ENCODE measurements around the gene TMEM59. TPM values are rescaled to one million over a fixed set of nuclear protein-coding genes. Genes with fewer than 3 reads are reported as not detected.

Gene TMEM59
- total RNA-seq, 3 donors from 2014 or later = 557 to 1,169 (median 749) TPM

- no peak for DNase-seq
- Histone ChIP-seq H3K4me3 (no peak overlapping the region), H3K36me3 (ENCODE audit: low read depth) (no peaks in the 10 kb centered on the region), H3K4me1 (ENCODE audit: low read depth) (peaks cover 5% of the 10 kb centered on the region), H3K9me3 (no peaks in the 10 kb centered on the region)
- TF ChIP-seq, protein P1, sequence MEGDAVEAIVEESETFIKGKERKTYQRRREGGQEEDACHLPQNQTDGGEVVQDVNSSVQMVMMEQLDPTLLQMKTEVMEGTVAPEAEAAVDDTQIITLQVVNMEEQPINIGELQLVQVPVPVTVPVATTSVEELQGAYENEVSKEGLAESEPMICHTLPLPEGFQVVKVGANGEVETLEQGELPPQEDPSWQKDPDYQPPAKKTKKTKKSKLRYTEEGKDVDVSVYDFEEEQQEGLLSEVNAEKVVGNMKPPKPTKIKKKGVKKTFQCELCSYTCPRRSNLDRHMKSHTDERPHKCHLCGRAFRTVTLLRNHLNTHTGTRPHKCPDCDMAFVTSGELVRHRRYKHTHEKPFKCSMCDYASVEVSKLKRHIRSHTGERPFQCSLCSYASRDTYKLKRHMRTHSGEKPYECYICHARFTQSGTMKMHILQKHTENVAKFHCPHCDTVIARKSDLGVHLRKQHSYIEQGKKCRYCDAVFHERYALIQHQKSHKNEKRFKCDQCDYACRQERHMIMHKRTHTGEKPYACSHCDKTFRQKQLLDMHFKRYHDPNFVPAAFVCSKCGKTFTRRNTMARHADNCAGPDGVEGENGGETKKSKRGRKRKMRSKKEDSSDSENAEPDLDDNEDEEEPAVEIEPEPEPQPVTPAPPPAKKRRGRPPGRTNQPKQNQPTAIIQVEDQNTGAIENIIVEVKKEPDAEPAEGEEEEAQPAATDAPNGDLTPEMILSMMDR (IDR thresholded peaks at IDR 0.05) = no peak
- no peak for ATAC-seq
- intact Hi-C loops (cut with DNase I, micrococcal nuclease) = no loop called here
Measured at GRCh38 chr1:54018635-54019034, 34.4 kb downstream of the TMEM59 start.

DNA sequence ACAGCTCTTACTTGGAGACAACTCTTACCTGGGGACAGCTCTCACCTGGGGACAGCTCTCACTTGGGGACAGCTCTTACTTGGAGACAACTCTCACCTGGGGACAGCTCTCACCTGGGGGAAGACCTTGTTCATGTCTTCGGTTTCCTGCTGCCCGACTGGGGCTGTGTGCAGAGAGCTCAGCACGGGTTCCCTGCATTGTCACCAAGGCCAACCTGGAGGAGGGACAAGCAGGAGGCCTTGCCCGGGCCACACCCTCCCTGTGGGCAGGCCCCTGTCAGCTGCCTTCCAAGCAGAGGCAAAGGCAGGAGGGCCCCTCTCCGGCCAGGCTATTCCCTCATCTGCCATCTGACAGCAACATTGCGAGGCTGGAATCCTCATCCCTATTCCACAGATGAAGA lies 35.0 kb downstream of the TMEM59 start, which contains the start of gene LDLRAD1:
TSS of gene LDLRAD1 (minus strand) at position 208 of the 400 bp plus-strand sequence. CDS start at position 134, 74 bp downstream.
- Histone ChIP-seq H3K36me3 (ENCODE audit: low read depth) (no peaks in the 10 kb centered on the region), H3K4me3 (no peak within 1 kb of the TSS), H3K9me3 (no peaks in the 10 kb centered on the region), H3K4me1 (ENCODE audit: low read depth) (peaks cover 5% of the 10 kb centered on the region)
- TF ChIP-seq, protein P1 (IDR thresholded peaks at IDR 0.05) = no peak
- ATAC-seq (peak; percentile 81), DNase-seq (peak in 2 of 3 donors; percentile 48 to 63)
- intact Hi-C loops (cut with DNase I, micrococcal nuclease) = no loop called here

GRCh38 chr1:54016343-54017282 lies 36.4 kb downstream of the TMEM59 start:
- DNase-seq = peak in 1 of 3 donors; percentile 67
- Histone ChIP-seq H3K4me1 (ENCODE audit: low read depth) (peaks cover 5% of the 10 kb centered on the region), H3K36me3 (ENCODE audit: low read depth) (no peaks in the 10 kb centered on the region), H3K4me3 (no peak overlapping the region), H3K9me3 (no peaks in the 10 kb centered on the region)
- intact Hi-C loops (cut with DNase I, micrococcal nuclease) = no loop called here
- TF ChIP-seq, protein P1 (IDR thresholded peaks at IDR 0.05) = no peak
- ATAC-seq = peak; percentile 88

- TF ChIP-seq, protein P1 (IDR thresholded peaks at IDR 0.05) = no peak
- ATAC-seq (no peak), DNase-seq (no peak)
- no peaks in the 10 kb centered on the region for H3K9me3 ChIP-seq
- H3K4me1 ChIP-seq (ENCODE audit: low read depth) = peaks cover 5% of the 10 kb centered on the region
- H3K36me3 ChIP-seq (ENCODE audit: low read depth) = no peaks in the 10 kb centered on the region
- H3K4me3 ChIP-seq = no peak overlapping the region
- intact Hi-C loops (cut with DNase I, micrococcal nuclease) = no loop called here
Measured at GRCh38 chr1:54014009-54014629, 38.9 kb downstream of the TMEM59 start.

GRCh38 chr1:54013393-54014008 lies 39.5 kb downstream of the TMEM59 start:
- H3K4me3 ChIP-seq = no peak overlapping the region
- no peaks in the 10 kb centered on the region for H3K36me3 ChIP-seq (ENCODE audit: low read depth)
- peaks cover 5% of the 10 kb centered on the region for H3K4me1 ChIP-seq (ENCODE audit: low read depth)
- DNase-seq (no peak), ATAC-seq (no peak)
- TF ChIP-seq, protein P1 (IDR thresholded peaks at IDR 0.05) = no peak
- H3K9me3 ChIP-seq = no peaks in the 10 kb centered on the region
- intact Hi-C loops (cut with DNase I, micrococcal nuclease) = no loop called here
